H9 (cell line): ENCODE results near the gene KRT80. TPM values are rescaled to one million over a fixed set of nuclear protein-coding genes. Genes with fewer than 3 reads are reported as not detected.

ENCODE experiments used
- DNase-seq: peaks from one replicate; pipeline ENCODE4 v3.0.0-alpha.2; 2017
- H2AFZ ChIP-seq: one replicate; pipeline ENCODE4 v1.6.1; 2013; ENCODE audit warnings: mild to moderate bottlenecking, low read length, control low read depth, moderate library complexity
- H2AK5ac ChIP-seq: 2 replicates; pipeline ENCODE4 v1.6.1; 2013; ENCODE audit warnings: low read length, control low read depth, mixed read lengths; ENCODE audit not compliant: insufficient read length
- H2BK120ac ChIP-seq: one replicate; pipeline ENCODE4 v1.6.1; 2013; ENCODE audit warnings: low read depth, mild to moderate bottlenecking, low read length, control low read depth, inconsistent platforms; ENCODE audit not compliant: poor library complexity, severe bottlenecking
- H2BK12ac ChIP-seq: 2 replicates; pipeline ENCODE4 v1.6.1; 2013; ENCODE audit warnings: low read length, control low read depth, mixed read lengths, low read depth; ENCODE audit not compliant: insufficient read length
- H2BK15ac ChIP-seq: 2 replicates; pipeline ENCODE4 v1.6.1; 2013; ENCODE audit warnings: low read depth, low read length, control low read depth
- H2BK20ac ChIP-seq: one replicate; pipeline ENCODE4 v1.6.1; 2013; ENCODE audit warnings: low read depth, mild to moderate bottlenecking, low read length, control low read depth, inconsistent platforms; ENCODE audit not compliant: poor library complexity, severe bottlenecking
- H2BK5ac ChIP-seq: 2 replicates; pipeline ENCODE4 v1.6.1; 2013; ENCODE audit warnings: low read length, control low read depth, mixed read lengths; ENCODE audit not compliant: insufficient read length
- H3K14ac ChIP-seq: 2 replicates; pipeline ENCODE4 v1.6.1; 2013; ENCODE audit warnings: low read length, control low read depth; ENCODE audit not compliant: insufficient read depth
- H3K18ac ChIP-seq: 2 replicates; pipeline ENCODE4 v1.6.1; 2013; ENCODE audit warnings: low read depth, mild to moderate bottlenecking, mixed read lengths, low read length, control low read depth; ENCODE audit not compliant: insufficient read length
- H3K23ac ChIP-seq: 2 replicates; pipeline ENCODE4 v1.6.1; 2013; ENCODE audit warnings: low read length, control low read depth, mixed read lengths, low read depth; ENCODE audit not compliant: insufficient read length
- H3K23me2 ChIP-seq: 2 replicates; pipeline ENCODE4 v1.6.1; 2013; ENCODE audit warnings: low read depth, mild to moderate bottlenecking, mixed read lengths, low read length, control low read depth; ENCODE audit not compliant: insufficient read length, poor library complexity, severe bottlenecking
- H3K27ac ChIP-seq: 2 replicates; pipeline ENCODE4 v1.5.1; 2013; ENCODE audit warnings: low read length, control low read depth, mixed read lengths, low read depth; ENCODE audit not compliant: insufficient read length
- H3K27me3 ChIP-seq: 2 replicates; pipeline ENCODE4 v1.6.1; 2013; ENCODE audit warnings: low read length, control low read depth, inconsistent platforms; ENCODE audit not compliant: insufficient read depth
- H3K4ac ChIP-seq: 2 replicates; pipeline ENCODE4 v1.6.1; 2013; ENCODE audit warnings: low read depth, mild to moderate bottlenecking, control low read depth, inconsistent platforms, low read length, moderate library complexity
- H3K4me1 ChIP-seq: 2 replicates; pipeline ENCODE4 v1.6.1; 2013; ENCODE audit warnings: low read length, control low read depth, inconsistent platforms; ENCODE audit not compliant: insufficient read depth
- H3K4me2 ChIP-seq: 2 replicates; pipeline ENCODE4 v1.6.1; 2013; ENCODE audit warnings: low read length, control low read depth, mixed read lengths; ENCODE audit not compliant: insufficient read length, insufficient read depth
- H3K56ac ChIP-seq: 2 replicates; pipeline ENCODE4 v1.6.1; 2013; ENCODE audit warnings: low read depth, mild to moderate bottlenecking, mixed read lengths, low read length, control low read depth; ENCODE audit not compliant: insufficient read length
- H3K79me1 ChIP-seq: 2 replicates; pipeline ENCODE4 v1.6.1; 2013; ENCODE audit warnings: low read depth, mild to moderate bottlenecking, moderate library complexity, low read length, control low read depth, inconsistent platforms; ENCODE audit not compliant: insufficient read depth, poor library complexity, severe bottlenecking
- H3K79me2 ChIP-seq: 2 replicates; pipeline ENCODE4 v1.6.1; 2013; ENCODE audit warnings: low read length, control low read depth, inconsistent platforms; ENCODE audit not compliant: insufficient read depth
- H3K9ac ChIP-seq: 2 replicates; pipeline ENCODE4 v1.6.1; 2013; ENCODE audit warnings: low read length, control low read depth, mixed read lengths; ENCODE audit not compliant: insufficient read length; ENCODE audit errors: extremely low read depth
- H3K9me3 ChIP-seq: one replicate; pipeline ENCODE4 v1.6.1; 2013; ENCODE audit warnings: low read depth, low read length, inconsistent platforms; ENCODE audit not compliant: control insufficient read depth
- H3T11ph ChIP-seq: one replicate; pipeline ENCODE4 v1.6.1; 2013; ENCODE audit warnings: mild to moderate bottlenecking, low read length, control low read depth, inconsistent platforms
- H4K20me1 ChIP-seq: one replicate; pipeline ENCODE4 v1.6.1; 2013; ENCODE audit not compliant: control insufficient read depth, insufficient read length, insufficient read depth
- H4K5ac ChIP-seq: 2 replicates; pipeline ENCODE4 v1.6.1; 2013; ENCODE audit warnings: low read depth, mild to moderate bottlenecking, mixed read lengths, low read length, control low read depth; ENCODE audit not compliant: insufficient read length
- H4K8ac ChIP-seq: replicated peaks from 2 replicates; pipeline ENCODE4 v1.6.1; 2013; ENCODE audit warnings: low read length, control low read depth, mixed read lengths, low read depth; ENCODE audit not compliant: insufficient read length
- H4K91ac ChIP-seq: 2 replicates; pipeline ENCODE4 v1.6.1; 2013; ENCODE audit warnings: low read depth, mild to moderate bottlenecking, moderate library complexity, mixed read lengths, low read length, control low read depth; ENCODE audit not compliant: insufficient read length
- H3K27ac Mint-ChIP-seq, 3 experiments: 2 replicates in 2 of 3; 3 replicates in 1 of 3; pipeline ENCODE4 v1.8.0; 2020 to 2021; ENCODE audit warnings: mixed read lengths in 3 of 3, mild to moderate bottlenecking in 1 of 3, moderate library complexity in 1 of 3
- H3K27me3 Mint-ChIP-seq: 2 replicates; pipeline ENCODE4 v1.8.0; 2021; ENCODE audit warnings: low read depth, mild to moderate bottlenecking, moderate library complexity, mixed read lengths
- H3K36me3 Mint-ChIP-seq, 3 experiments: 2 replicates in 2 of 3; 3 replicates in 1 of 3; pipeline ENCODE4 v1.8.0; 2020 to 2021; ENCODE audit warnings: low read depth in 3 of 3, mixed read lengths in 3 of 3; ENCODE audit not compliant: insufficient read depth in 1 of 3
- H3K4me1 Mint-ChIP-seq, 2 experiments: 2 replicates each; pipeline ENCODE4 v1.8.0; 2020; ENCODE audit warnings: mixed read lengths in 2 of 2
- H3K4me3 Mint-ChIP-seq, 2 experiments: 2 replicates in 1 of 2; 3 replicates in 1 of 2; pipeline ENCODE4 v1.8.0; 2020 to 2021; ENCODE audit warnings: mild to moderate bottlenecking in 2 of 2, mixed read lengths in 2 of 2, moderate library complexity in 1 of 2
- H3K9me3 Mint-ChIP-seq, 2 experiments: 2 replicates in 1 of 2; 3 replicates in 1 of 2; pipeline ENCODE4 v1.8.0; 2020; ENCODE audit warnings: mild to moderate bottlenecking in 2 of 2, mixed read lengths in 2 of 2, moderate library complexity in 1 of 2
- CTCF ChIP-seq: fragments of 200-600 bp; sonication (generic); conservative IDR thresholded peaks from 3 replicates; pipeline ENCODE4 v1.8.0; 2021; ENCODE audit warnings: antibody characterized with exemption, mild to moderate bottlenecking
- WGBS: extraction: QIAGEN DNeasy Blood & Tissue Kit; methylation state at CpG from one replicate; pipeline ENCODE4 v1.1.7; 2013; ENCODE audit warnings: missing lambda C conversion rate, low lambda C conversion rate, mixed read lengths; ENCODE audit not compliant: insufficient read length; ENCODE audit errors: extremely low coverage; 5-methylcytosine and 5-hydroxymethylcytosine counted together
- total RNA-seq: library from RNA; stranded (reverse); gene quantifications from 2 replicates; pipeline ENCODE4 v1.2.1, GENCODE V29; 2021

The KRT80 gene
- total RNA-seq, 1 experiment from 2014 or later, result not detected

GRCh38 chr12:52218001-52218400, 26.2 kb upstream of the KRT80 start:
- Histone ChIP-seq H2BK120ac (no peak overlapping the region), H3K23ac (no peak overlapping the region), H3K9me3 (no peaks in the 10 kb centered on the region), H3K27ac (no peak overlapping the region), H4K20me1 (no peaks in the 10 kb centered on the region), H3K9ac (no peak overlapping the region), H2BK20ac (no peak overlapping the region), H3T11ph (no peak overlapping the region), H3K79me1 (no peaks in the 10 kb centered on the region), H4K8ac (no peak overlapping the region), H3K4me2 (no peak overlapping the region), H2AK5ac (no peak overlapping the region), H2BK5ac (no peak overlapping the region), H2AFZ (no peak overlapping the region), H2BK12ac (no peak overlapping the region), H4K91ac (no peak overlapping the region), H3K4ac (no peak overlapping the region), H3K14ac (no peak overlapping the region), H4K5ac (no peak overlapping the region), H3K23me2 (no peaks in the 10 kb centered on the region), H3K4me1 (no peaks in the 10 kb centered on the region), H3K18ac (no peak overlapping the region), H3K27me3 (no peaks in the 10 kb centered on the region), H3K79me2 (no peaks in the 10 kb centered on the region), H2BK15ac (no peak overlapping the region), H3K56ac (no peak overlapping the region)
- Mint-ChIP-seq H3K4me3 (no peak overlapping the region), H3K36me3 (no peaks in the 10 kb centered on the region), H3K4me1 (peaks cover 4 to 11% of the 10 kb centered on the region in 2 experiments), H3K9me3 (no peaks in the 10 kb centered on the region), H3K27me3 (peaks cover 13% of the 10 kb centered on the region), H3K27ac (no peak overlapping the region)
- WGBS, result no CpG with 5 or more reads among the region's 4 CpGs
- no peak for DNase-seq
- no peak for TF ChIP-seq CTCF
